Prostate gland (tissue), 2 donors: ENCODE results near the gene CCDC69. TPM values are rescaled to one million over a fixed set of nuclear protein-coding genes. Genes with fewer than 3 reads are reported as not detected.

Experiments
- total RNA-seq, 2 donors: library from RNA; depleted of rRNA; stranded (reverse); fragments of >200 nt; gene quantifications; one replicate each; pipeline ENCODE4 v1.1.0, GENCODE V29; 2016

CCDC69 gene
- total RNA-seq, 2 donors from 2014 or later, result 28.2 to 53.8 TPM

Other genes starting within 250 kb of the CCDC69 start
- gene GPX3, start 203.5 kb downstream of the CCDC69 start, total RNA-seq, result 100 to 1,000 TPM; 195 to 270 TPM
- gene TNIP1, start 143.1 kb downstream of the CCDC69 start, total RNA-seq, result 10 to 100 TPM; 61.9 to 81.6 TPM
- gene ANXA6, start 66.3 kb downstream of the CCDC69 start, total RNA-seq, result 100 to 1,000 TPM in 1 of 2 donors, 10 to 100 TPM in 1; 85.7 to 184 TPM
- gene GM2A, start 29.1 kb upstream of the CCDC69 start, total RNA-seq, result 10 to 100 TPM; 48.9 to 60.0 TPM
- under 1 TPM in 1 of 2 donors, not detected in 1; 0.28 TPM for gene SLC36A3, start 79.7 kb upstream of the CCDC69 start, total RNA-seq
- gene SLC36A2, start 123.5 kb upstream of the CCDC69 start, total RNA-seq, result under 1 TPM in 1 of 2 donors, not detected in 1; 0.74 TPM
- 10 to 100 TPM in 1 of 2 donors, 1 to 10 TPM in 1; 7.7 to 37.7 TPM for gene SLC36A1, start 223.5 kb upstream of the CCDC69 start, total RNA-seq